Progenitor cell of endocrine pancreas (in vitro differentiated cells): Measurements from ENCODE around the gene CEP72. TPM values are rescaled to one million over a fixed set of nuclear protein-coding genes. Genes with fewer than 3 reads are reported as not detected.

ENCODE experiments used
- DNase-seq: peaks from one replicate; pipeline ENCODE4 v3.0.0; 2021; ENCODE audit warnings: low spot score; ENCODE audit not compliant: unreplicated experiment
- H3K27ac Mint-ChIP-seq: 2 replicates; pipeline ENCODE4 v1.8.0; 2021; ENCODE audit warnings: mild to moderate bottlenecking, moderate library complexity, mixed read lengths
- H3K27me3 Mint-ChIP-seq: 2 replicates; pipeline ENCODE4 v1.8.0; 2021; ENCODE audit warnings: mixed read lengths
- H3K36me3 Mint-ChIP-seq: 2 replicates; pipeline ENCODE4 v1.8.0; 2022; ENCODE audit warnings: mixed read lengths; ENCODE audit not compliant: insufficient read depth
- H3K4me1 Mint-ChIP-seq: 2 replicates; pipeline ENCODE4 v1.8.0; 2021; ENCODE audit warnings: low read depth, mixed read lengths
- H3K4me3 Mint-ChIP-seq: 2 replicates; pipeline ENCODE4 v1.8.0; 2021; ENCODE audit warnings: low read depth, mild to moderate bottlenecking, moderate library complexity, mixed read lengths
- H3K9me3 Mint-ChIP-seq: 2 replicates; pipeline ENCODE4 v1.8.0; 2021; ENCODE audit warnings: low read depth, mixed read lengths
- total RNA-seq: library from RNA; stranded (reverse); gene quantifications from 2 replicates; pipeline ENCODE4 v1.2.1, GENCODE V29; 2021
- TF ChIP-seq, protein P1 (sequence below): fragments of 200-600 bp; sonication (generic); IDR thresholded peaks from one replicate; pipeline ENCODE4 v1.5.0; 2021; ENCODE audit warnings: antibody characterized with exemption, mild to moderate bottlenecking; ENCODE audit not compliant: unreplicated experiment

Gene CEP72
- total RNA-seq, 1 donor from 2014 or later, result 24.8 TPM

DNA sequence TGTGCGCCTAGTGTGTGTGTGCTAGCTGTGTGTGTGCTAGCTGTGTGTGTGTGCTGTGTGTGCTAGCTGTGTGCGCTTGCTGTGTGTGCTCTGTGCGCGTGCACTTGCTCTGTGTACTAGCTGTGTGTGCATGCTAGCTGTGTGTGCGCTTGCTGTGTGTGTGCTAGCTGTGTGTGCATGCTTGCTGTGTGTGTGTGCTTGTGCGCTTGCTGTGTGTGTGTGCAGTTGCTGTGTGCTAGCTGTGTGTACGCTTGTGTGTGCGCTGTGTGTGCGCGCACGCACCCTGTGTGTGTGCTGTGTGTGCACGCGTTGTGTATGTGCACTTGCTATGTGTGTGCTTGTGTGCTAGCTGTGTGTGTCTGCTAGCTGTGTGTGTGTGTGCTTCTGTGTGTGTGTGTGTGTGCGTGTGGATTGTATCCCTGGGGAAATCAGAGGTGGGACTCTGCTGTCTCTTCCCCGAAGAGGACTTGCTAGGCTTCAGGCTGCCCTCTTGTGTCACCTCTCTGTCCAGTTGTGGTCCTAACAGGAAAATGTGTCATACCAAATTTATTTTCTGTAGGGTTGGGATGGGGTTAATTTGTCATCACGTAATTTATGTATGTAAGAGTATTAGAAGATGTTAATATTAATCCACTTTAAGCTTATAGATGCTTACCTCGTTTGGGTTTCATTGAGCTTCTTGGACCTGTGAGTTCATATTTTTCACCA is 42.1 kb downstream of the CEP72 start:
- H3K4me3 Mint-ChIP-seq, result no peak overlapping the region
- H3K9me3 Mint-ChIP-seq, result peaks cover 6% of the 10 kb centered on the region
- no peaks in the 10 kb centered on the region for H3K4me1 Mint-ChIP-seq
- peaks cover 38% of the 10 kb centered on the region for H3K36me3 Mint-ChIP-seq
- TF ChIP-seq, protein P1, sequence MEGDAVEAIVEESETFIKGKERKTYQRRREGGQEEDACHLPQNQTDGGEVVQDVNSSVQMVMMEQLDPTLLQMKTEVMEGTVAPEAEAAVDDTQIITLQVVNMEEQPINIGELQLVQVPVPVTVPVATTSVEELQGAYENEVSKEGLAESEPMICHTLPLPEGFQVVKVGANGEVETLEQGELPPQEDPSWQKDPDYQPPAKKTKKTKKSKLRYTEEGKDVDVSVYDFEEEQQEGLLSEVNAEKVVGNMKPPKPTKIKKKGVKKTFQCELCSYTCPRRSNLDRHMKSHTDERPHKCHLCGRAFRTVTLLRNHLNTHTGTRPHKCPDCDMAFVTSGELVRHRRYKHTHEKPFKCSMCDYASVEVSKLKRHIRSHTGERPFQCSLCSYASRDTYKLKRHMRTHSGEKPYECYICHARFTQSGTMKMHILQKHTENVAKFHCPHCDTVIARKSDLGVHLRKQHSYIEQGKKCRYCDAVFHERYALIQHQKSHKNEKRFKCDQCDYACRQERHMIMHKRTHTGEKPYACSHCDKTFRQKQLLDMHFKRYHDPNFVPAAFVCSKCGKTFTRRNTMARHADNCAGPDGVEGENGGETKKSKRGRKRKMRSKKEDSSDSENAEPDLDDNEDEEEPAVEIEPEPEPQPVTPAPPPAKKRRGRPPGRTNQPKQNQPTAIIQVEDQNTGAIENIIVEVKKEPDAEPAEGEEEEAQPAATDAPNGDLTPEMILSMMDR, result no peak
- no peak for DNase-seq
- no peaks in the 10 kb centered on the region for H3K27me3 Mint-ChIP-seq
- H3K27ac Mint-ChIP-seq, result no peak overlapping the region

DNA sequence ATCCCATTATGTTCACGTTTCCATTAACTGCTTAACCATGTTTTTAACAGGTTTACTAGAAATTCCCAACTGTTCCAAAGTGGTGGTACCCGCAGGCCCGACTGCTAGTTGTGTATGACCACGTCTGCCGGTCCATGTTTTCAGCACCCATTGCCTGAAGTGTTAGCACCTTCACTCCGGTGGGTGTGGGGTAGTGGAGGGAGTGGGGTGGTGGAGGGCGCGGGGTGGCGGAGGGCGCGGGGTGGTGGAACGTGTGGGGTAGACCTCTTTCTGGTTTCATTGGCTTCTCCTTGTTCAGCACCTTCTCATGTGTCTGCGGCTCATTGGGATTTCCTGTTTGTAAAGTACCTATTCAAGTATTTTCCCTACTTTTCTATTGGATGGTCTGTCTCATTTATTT is 43.3 kb downstream of the CEP72 start:
- H3K36me3 Mint-ChIP-seq, result peaks cover 47% of the 10 kb centered on the region
- DNase-seq, result no peak
- no peak overlapping the region for H3K4me3 Mint-ChIP-seq
- H3K9me3 Mint-ChIP-seq, result peaks cover 6% of the 10 kb centered on the region
- no peaks in the 10 kb centered on the region for H3K4me1 Mint-ChIP-seq
- TF ChIP-seq, protein P1, result no peak
- H3K27ac Mint-ChIP-seq, result no peak overlapping the region
- H3K27me3 Mint-ChIP-seq, result no peaks in the 10 kb centered on the region

DNA sequence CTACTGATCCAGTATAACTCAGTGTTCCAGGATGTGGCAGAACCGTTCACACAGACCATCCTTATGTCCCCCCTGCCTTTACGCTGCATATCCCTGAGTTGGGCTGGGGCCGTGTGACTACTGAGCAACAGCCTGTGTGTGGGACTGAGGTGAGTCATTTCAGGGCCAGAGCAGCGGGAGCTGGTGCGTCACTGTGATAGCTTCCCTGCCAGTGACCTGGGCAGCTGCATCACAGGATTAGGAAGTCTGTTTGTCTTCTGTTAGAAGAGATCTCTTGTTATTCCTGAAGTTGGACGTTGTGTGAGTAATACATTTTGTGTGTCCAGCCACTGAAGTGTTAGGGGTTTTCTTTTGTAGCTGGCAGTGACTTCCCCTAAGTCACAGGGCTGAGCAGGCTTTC is 45.4 kb downstream of the CEP72 start:
- no peaks in the 10 kb centered on the region for H3K4me1 Mint-ChIP-seq
- TF ChIP-seq, protein P1, result no peak
- H3K9me3 Mint-ChIP-seq, result peaks cover 6% of the 10 kb centered on the region
- peaks cover 54% of the 10 kb centered on the region for H3K36me3 Mint-ChIP-seq
- no peak overlapping the region for H3K27ac Mint-ChIP-seq
- H3K27me3 Mint-ChIP-seq, result no peaks in the 10 kb centered on the region
- DNase-seq, result no peak
- no peak overlapping the region for H3K4me3 Mint-ChIP-seq

DNA sequence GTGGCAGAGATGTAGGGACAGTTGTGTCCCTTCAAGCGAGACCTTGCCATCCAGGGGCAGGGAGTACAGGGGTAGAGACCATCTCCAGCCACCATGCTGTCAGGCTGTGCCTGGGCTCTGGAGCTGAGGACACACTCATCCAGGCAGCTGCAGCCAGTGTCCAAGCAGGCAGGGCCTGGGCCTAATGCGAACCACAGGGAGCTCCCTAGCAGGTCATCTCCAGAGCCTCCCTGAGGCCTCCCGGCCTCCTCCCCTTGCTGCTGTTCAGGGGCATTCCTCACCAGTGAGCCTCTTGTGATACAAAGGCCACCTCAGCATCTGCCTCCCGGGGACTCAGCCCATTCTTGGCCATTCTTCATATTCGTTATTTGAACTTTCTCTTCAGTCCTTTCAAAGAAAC is 46.0 kb downstream of the CEP72 start:
- H3K9me3 Mint-ChIP-seq, result peaks cover 6% of the 10 kb centered on the region
- TF ChIP-seq, protein P1, result no peak
- no peak overlapping the region for H3K27ac Mint-ChIP-seq
- DNase-seq, result no peak
- H3K36me3 Mint-ChIP-seq, result peaks cover 54% of the 10 kb centered on the region
- no peak overlapping the region for H3K4me3 Mint-ChIP-seq
- no peaks in the 10 kb centered on the region for H3K4me1 Mint-ChIP-seq
- no peaks in the 10 kb centered on the region for H3K27me3 Mint-ChIP-seq

DNA sequence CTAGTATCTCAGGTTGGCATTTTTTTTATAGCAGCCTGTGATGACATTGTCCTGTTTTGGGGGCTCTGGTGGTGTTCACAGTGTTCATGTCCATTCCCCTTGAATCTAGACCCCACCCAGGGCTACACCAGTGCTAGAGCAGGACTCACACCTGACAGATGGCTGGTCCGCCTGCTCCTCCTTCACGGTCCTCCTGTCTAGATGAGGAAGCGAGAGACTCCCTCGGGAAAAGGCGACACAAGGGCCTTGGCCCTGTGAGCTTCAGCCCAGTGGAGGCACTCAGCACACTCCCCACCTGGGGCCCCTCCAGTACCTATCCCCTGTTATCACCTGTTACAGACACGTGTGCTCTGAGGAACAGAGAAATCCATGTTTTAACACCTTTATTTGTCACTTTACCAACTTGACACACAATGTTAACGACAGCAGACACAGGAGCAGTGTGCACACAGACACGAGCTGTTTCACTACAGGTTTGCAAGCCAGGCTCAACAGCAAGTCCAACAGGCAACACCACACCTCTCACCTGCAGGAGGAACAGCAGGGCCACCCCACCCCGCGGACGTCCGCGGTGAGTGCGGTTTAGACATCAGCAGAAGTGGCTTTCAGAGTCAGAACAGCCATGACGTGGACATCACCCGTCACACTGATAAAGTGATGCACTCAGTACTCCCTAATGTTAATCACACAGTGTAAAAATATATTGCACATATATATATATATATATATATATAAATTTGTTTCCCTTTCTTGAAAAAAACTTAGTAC is 47.5 kb downstream of the CEP72 start:
- Mint-ChIP-seq H3K36me3 (peaks cover 47% of the 10 kb centered on the region), H3K27ac (no peak overlapping the region), H3K9me3 (no peaks in the 10 kb centered on the region), H3K4me3 (no peak overlapping the region), H3K4me1 (no peaks in the 10 kb centered on the region), H3K27me3 (no peaks in the 10 kb centered on the region)
- DNase-seq, result no peak
- TF ChIP-seq, protein P1, result no peak
